Sigmoid colon (tissue), 7 donors: ENCODE results near the gene TUBGCP2. TPM values are rescaled to one million over a fixed set of nuclear protein-coding genes. Genes with fewer than 3 reads are reported as not detected.

Experiments
- DNase-seq: peaks from one replicate; pipeline ENCODE4 v3.0.0-alpha.2; 2019
- H3K27ac ChIP-seq, 4 donors: fragments of 200-600 bp; sonication (generic); one replicate each; pipeline ENCODE4 v1.5.1; 2016 to 2019; ENCODE audit warnings: mild to moderate bottlenecking in 1 of 4
- H3K27me3 ChIP-seq, 3 donors: fragments of 200-600 bp; sonication (generic); one replicate each; pipeline ENCODE4 v1.5.1; 2019; ENCODE audit warnings: mild to moderate bottlenecking in 1 of 3
- H3K36me3 ChIP-seq, 4 donors: fragments of 200-600 bp; sonication (generic); one replicate each; pipeline ENCODE4 v1.5.1; 2016 to 2019
- H3K4me1 ChIP-seq, 4 donors: fragments of 200-600 bp; sonication (generic); one replicate each; pipeline ENCODE4 v1.5.1; 2017 to 2019
- H3K4me3 ChIP-seq, 4 donors: fragments of 200-600 bp; sonication (generic); one replicate each; pipeline ENCODE4 v1.5.1; 2017 to 2019; ENCODE audit warnings: mild to moderate bottlenecking in 2 of 4, moderate library complexity in 1 of 4
- H3K9me3 ChIP-seq, 4 donors: fragments of 200-600 bp in 3 of 4; sonication (generic) in 3 of 4; one replicate each; pipeline versions ENCODE4 v1.5.1 to v1.6.1; 2013 to 2019
- CTCF ChIP-seq, 4 experiments: fragments of 450-650 bp in 3 of 4; fragments of 200-600 bp in 1 of 4; IDR thresholded peaks; one replicate each; pipeline ENCODE4 v1.5.1; 2016 to 2019; ENCODE audit warnings: antibody characterized with exemption in 4 of 4, mild to moderate bottlenecking in 3 of 4, moderate library complexity in 2 of 4
- EP300 ChIP-seq, 4 donors: sonication (generic); formaldehyde crosslinking; IDR thresholded peaks; one replicate each; pipeline ENCODE4 v1.6.1; 2017; ENCODE audit warnings: antibody characterized with exemption in 4 of 4
- POLR2A ChIP-seq, 2 donors: fragments of 450-650 bp; IDR thresholded peaks; one replicate each; pipeline ENCODE4 v1.6.1; 2016; ENCODE audit warnings: antibody characterized with exemption in 2 of 2, mild to moderate bottlenecking in 2 of 2, moderate library complexity in 2 of 2
- POLR2AphosphoS5 ChIP-seq, 4 donors: sonication (generic); formaldehyde crosslinking; IDR thresholded peaks; one replicate each; pipeline ENCODE4 v1.6.1; 2017; ENCODE audit warnings: antibody characterized with exemption in 4 of 4
- WGBS, 2 donors: extraction: QIAGEN DNeasy Blood & Tissue Kit; methylation state at CpG; one replicate each; pipeline ENCODE4 v1.1.7; 2013; 5-methylcytosine and 5-hydroxymethylcytosine counted together
- intact Hi-C: fragments of 100-400 bp; cut with DNase I; formaldehyde crosslinking; loops from one replicate; pipeline ENCODE4 v1.15.1; 2023
- polyA plus RNA-seq, 3 donors: library from polyadenylated mRNA; stranded (reverse); fragments of 200-250 nt; gene quantifications; one replicate each; pipeline ENCODE4 v1.2.3, GENCODE V29; 2013
- total RNA-seq, 4 donors: library from RNA; depleted of rRNA; stranded (reverse); fragments of >200 nt; gene quantifications; one replicate each; pipeline ENCODE4 v1.1.0, GENCODE V29; 2016
- donor health status: healthy with polysubstance abuse.
- donor health status: Bipolar disorder and iron deficiency.
- donor health status: healthy.

Gene TUBGCP2
- total and polyA plus RNA-seq, 7 donors = 13.8 to 51.1 (median 27.2) TPM

- Histone ChIP-seq H3K27me3 (no peaks in the 10 kb centered on the region), H3K27ac (no peak overlapping the region), H3K4me1 (no peaks in the 10 kb centered on the region), H3K36me3 (peaks cover 42 to 89% (median 61%) of the 10 kb centered on the region in 4 donors), H3K9me3 (no peaks in the 10 kb centered on the region), H3K4me3 (no peak overlapping the region)
- WGBS, 2 donors = 96 to 97% methylated on average over 24 of the region's 24 CpGs
- intact Hi-C loops = no loop called here
- DNase-seq = no peak
- TF ChIP-seq POLR2AphosphoS5 (IDR thresholded peaks at IDR 0.05) = no peak
- TF ChIP-seq CTCF (IDR thresholded peaks at IDR 0.05) = no peak
- TF ChIP-seq POLR2A (IDR thresholded peaks at IDR 0.05) = no peak
- TF ChIP-seq EP300 (IDR thresholded peaks at IDR 0.05) = no peak
Measured at GRCh38 chr10:133289761-133290160, 18.9 kb downstream of the TUBGCP2 start.

- intact Hi-C loops = no loop called here
- Histone ChIP-seq H3K36me3 (peaks cover 48 to 89% (median 64%) of the 10 kb centered on the region in 4 donors), H3K4me3 (no peak overlapping the region), H3K27me3 (no peaks in the 10 kb centered on the region), H3K4me1 (no peaks in the 10 kb centered on the region), H3K27ac (no peak overlapping the region), H3K9me3 (no peaks in the 10 kb centered on the region)
- no peak for TF ChIP-seq POLR2AphosphoS5 (IDR thresholded peaks at IDR 0.05)
- TF ChIP-seq EP300 (IDR thresholded peaks at IDR 0.05) = no peak
- TF ChIP-seq POLR2A (IDR thresholded peaks at IDR 0.05) = no peak
- TF ChIP-seq CTCF (IDR thresholded peaks at IDR 0.05) = no peak
- no peak for DNase-seq
- 94 to 95% methylated on average over 46 of the region's 46 CpGs for whole genome bisulfite sequencing, 2 donors
Measured at GRCh38 chr10:133287832-133288500, 20.7 kb downstream of the TUBGCP2 start.

- no peaks in the 10 kb centered on the region for H3K27me3 ChIP-seq
- intact Hi-C loops = no loop called here
- H3K27ac ChIP-seq = no peak overlapping the region
- H3K9me3 ChIP-seq = no peaks in the 10 kb centered on the region
- DNase-seq = no peak
- H3K4me3 ChIP-seq = no peak overlapping the region
- H3K36me3 ChIP-seq = peaks cover 48 to 97% (median 71%) of the 10 kb centered on the region in 4 donors
- TF ChIP-seq EP300 (IDR thresholded peaks at IDR 0.05) = no peak
- 90 to 92% methylated on average over 18 of the region's 18 CpGs for WGBS, 2 donors
- H3K4me1 ChIP-seq = no peaks in the 10 kb centered on the region
Measured at GRCh38 chr10:133286366-133286765, 22.3 kb downstream of the TUBGCP2 start.

- no peaks in the 10 kb centered on the region for H3K4me1 ChIP-seq
- no peak overlapping the region for H3K27ac ChIP-seq
- H3K36me3 ChIP-seq = peaks cover 48 to 100% (median 76%) of the 10 kb centered on the region in 4 donors
- H3K4me3 ChIP-seq = no peak overlapping the region
- no peak for DNase-seq
- 96% methylated on average over 36 of the region's 36 CpGs for WGBS, 2 donors
- no peaks in the 10 kb centered on the region for H3K27me3 ChIP-seq
- intact Hi-C loops = no loop called here
- H3K9me3 ChIP-seq = no peaks in the 10 kb centered on the region
- TF ChIP-seq POLR2AphosphoS5 (IDR thresholded peaks at IDR 0.05) (no peak), POLR2A (IDR thresholded peaks at IDR 0.05) (no peak), CTCF (IDR thresholded peaks at IDR 0.05) (no peak), EP300 (IDR thresholded peaks at IDR 0.05) (no peak)
Measured at GRCh38 chr10:133285217-133285616, 23.5 kb downstream of the TUBGCP2 start.

- peaks cover 47 to 100% (median 67%) of the 10 kb centered on the region in 4 donors for H3K36me3 ChIP-seq
- DNase-seq = no peak
- no peak overlapping the region for H3K4me3 ChIP-seq
- WGBS, 2 donors = 96 to 97% methylated on average over 24 of the region's 24 CpGs
- intact Hi-C loops = no loop called here
- TF ChIP-seq EP300 (IDR thresholded peaks at IDR 0.05) (no peak), CTCF (IDR thresholded peaks at IDR 0.05) (no peak), POLR2A (IDR thresholded peaks at IDR 0.05) (no peak), POLR2AphosphoS5 (IDR thresholded peaks at IDR 0.05) (no peak)
- no peak overlapping the region for H3K27ac ChIP-seq
- H3K9me3 ChIP-seq = no peaks in the 10 kb centered on the region
- no peaks in the 10 kb centered on the region for H3K4me1 ChIP-seq
- no peaks in the 10 kb centered on the region for H3K27me3 ChIP-seq
Measured at GRCh38 chr10:133283931-133284330, 24.7 kb downstream of the TUBGCP2 start.
